Calu3 (cell line): Measurements from ENCODE around the gene SH3BP4. TPM values are rescaled to one million over a fixed set of nuclear protein-coding genes. Genes with fewer than 3 reads are reported as not detected.

Experiments
- BruUV-seq: library from RNA; stranded (reverse); fragments of 400-500 nt; replicated peaks from 2 replicates; lab custom pipeline; 2021; lab: Mats Ljungman, UMichigan
- CTCF ChIA-PET: fragments of 300-600 bp; sonication (Branson Sonifier 250); formaldehyde crosslinking; loops from one replicate; lab custom pipeline; 2022; ENCODE audit warnings: antibody characterized with exemption; lab: Charles Lee
- DNase-seq: peaks from one replicate; pipeline ENCODE4 v3.0.0; 2022
- H3K27ac Mint-ChIP-seq: one replicate; pipeline ENCODE4 v1.8.0; 2022; ENCODE audit warnings: mixed read lengths; ENCODE audit not compliant: unreplicated experiment
- H3K27me3 Mint-ChIP-seq: one replicate; pipeline ENCODE4 v1.8.0; 2022; ENCODE audit warnings: mixed read lengths; ENCODE audit not compliant: unreplicated experiment
- H3K36me3 Mint-ChIP-seq: one replicate; pipeline ENCODE4 v1.8.0; 2022; ENCODE audit warnings: mild to moderate bottlenecking, moderate library complexity, mixed read lengths; ENCODE audit not compliant: insufficient read depth, unreplicated experiment
- H3K4me1 Mint-ChIP-seq: one replicate; pipeline ENCODE4 v1.8.0; 2022; ENCODE audit warnings: mild to moderate bottlenecking, low read depth, mixed read lengths; ENCODE audit not compliant: unreplicated experiment
- H3K4me3 Mint-ChIP-seq: one replicate; pipeline ENCODE4 v1.8.0; 2022; ENCODE audit warnings: mild to moderate bottlenecking, low read depth, moderate library complexity, mixed read lengths; ENCODE audit not compliant: unreplicated experiment
- H3K9me3 Mint-ChIP-seq: one replicate; pipeline ENCODE4 v1.8.0; 2022; ENCODE audit warnings: low read depth, mixed read lengths; ENCODE audit not compliant: unreplicated experiment
- intact Hi-C: fragments of 100-400 bp; cut with micrococcal nuclease; formaldehyde crosslinking; loops from one replicate; pipeline ENCODE4 v1.10.0; 2022; ENCODE audit not compliant: unreplicated experiment
- total RNA-seq: library from RNA; stranded (reverse); gene quantifications from 2 replicates; pipeline ENCODE4 v1.2.3, GENCODE V29; 2022
- TF ChIP-seq, protein P1 (sequence below): fragments of 200-600 bp; IDR thresholded peaks from one replicate; pipeline ENCODE4 v1.8.0; 2022; ENCODE audit warnings: antibody characterized with exemption; ENCODE audit not compliant: unreplicated experiment

Gene SH3BP4
- total RNA-seq, 1 experiment from 2014 or later, result 36.9 TPM

- CTCF ChIA-PET, result no interaction called here
- TF ChIP-seq, protein P1, sequence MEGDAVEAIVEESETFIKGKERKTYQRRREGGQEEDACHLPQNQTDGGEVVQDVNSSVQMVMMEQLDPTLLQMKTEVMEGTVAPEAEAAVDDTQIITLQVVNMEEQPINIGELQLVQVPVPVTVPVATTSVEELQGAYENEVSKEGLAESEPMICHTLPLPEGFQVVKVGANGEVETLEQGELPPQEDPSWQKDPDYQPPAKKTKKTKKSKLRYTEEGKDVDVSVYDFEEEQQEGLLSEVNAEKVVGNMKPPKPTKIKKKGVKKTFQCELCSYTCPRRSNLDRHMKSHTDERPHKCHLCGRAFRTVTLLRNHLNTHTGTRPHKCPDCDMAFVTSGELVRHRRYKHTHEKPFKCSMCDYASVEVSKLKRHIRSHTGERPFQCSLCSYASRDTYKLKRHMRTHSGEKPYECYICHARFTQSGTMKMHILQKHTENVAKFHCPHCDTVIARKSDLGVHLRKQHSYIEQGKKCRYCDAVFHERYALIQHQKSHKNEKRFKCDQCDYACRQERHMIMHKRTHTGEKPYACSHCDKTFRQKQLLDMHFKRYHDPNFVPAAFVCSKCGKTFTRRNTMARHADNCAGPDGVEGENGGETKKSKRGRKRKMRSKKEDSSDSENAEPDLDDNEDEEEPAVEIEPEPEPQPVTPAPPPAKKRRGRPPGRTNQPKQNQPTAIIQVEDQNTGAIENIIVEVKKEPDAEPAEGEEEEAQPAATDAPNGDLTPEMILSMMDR, result no peak
- no peaks in the 10 kb centered on the region for H3K36me3 Mint-ChIP-seq
- H3K27me3 Mint-ChIP-seq, result no peaks in the 10 kb centered on the region
- no peaks in the 10 kb centered on the region for H3K9me3 Mint-ChIP-seq
- intact Hi-C loops, result no loop called here
- no peak overlapping the region for H3K27ac Mint-ChIP-seq
- peaks cover 30% of the 10 kb centered on the region for H3K4me1 Mint-ChIP-seq
- no peak overlapping the region for H3K4me3 Mint-ChIP-seq
- BruUV-seq, result no TSS peak
- no peak for DNase-seq
Measured at GRCh38 chr2:234967870-234968208, 16.0 kb downstream of the SH3BP4 start.

GRCh38 chr2:234968631-234969305 lies 17.0 kb downstream of the SH3BP4 start:
- BruUV-seq, result no TSS peak
- H3K27ac Mint-ChIP-seq, result no peak overlapping the region
- TF ChIP-seq, protein P1, result no peak
- no peak overlapping the region for H3K4me3 Mint-ChIP-seq
- CTCF ChIA-PET, result no interaction called here
- DNase-seq, result no peak
- H3K4me1 Mint-ChIP-seq, result peaks cover 39% of the 10 kb centered on the region
- H3K27me3 Mint-ChIP-seq, result no peaks in the 10 kb centered on the region
- no peaks in the 10 kb centered on the region for H3K36me3 Mint-ChIP-seq
- no peaks in the 10 kb centered on the region for H3K9me3 Mint-ChIP-seq
- intact Hi-C loops, result no loop called here

- Mint-ChIP-seq H3K9me3 (no peaks in the 10 kb centered on the region), H3K27ac (peak overlapping the region; percentile 0), H3K4me3 (no peak overlapping the region), H3K27me3 (no peaks in the 10 kb centered on the region), H3K36me3 (no peaks in the 10 kb centered on the region), H3K4me1 (peaks cover 39% of the 10 kb centered on the region)
- TF ChIP-seq, protein P1, result no peak
- no peak for DNase-seq
- CTCF ChIA-PET, result no interaction called here
- no TSS peak for BruUV-seq
- intact Hi-C loops, result no loop called here
Measured at GRCh38 chr2:234969306-234970098, 17.7 kb downstream of the SH3BP4 start.

DNA sequence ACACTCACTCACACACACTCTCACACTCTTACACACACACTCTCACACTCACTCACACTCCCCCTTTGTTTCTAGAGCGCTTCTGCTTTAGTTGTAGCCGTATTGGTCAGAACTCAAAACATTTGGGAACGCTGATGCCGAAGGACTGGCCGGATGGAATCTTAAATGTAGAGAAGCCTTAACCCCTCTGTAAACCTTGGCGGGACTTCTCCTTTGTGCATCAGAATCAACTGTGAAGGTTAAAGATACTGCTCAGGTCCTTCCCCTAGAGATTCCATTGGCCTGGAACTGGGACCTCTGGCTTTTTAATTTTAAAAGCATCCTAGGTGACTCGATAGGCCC lies 18.3 kb downstream of the SH3BP4 start:
- no TSS peak for BruUV-seq
- Mint-ChIP-seq H3K27ac (peak overlapping the region; percentile 0), H3K9me3 (no peaks in the 10 kb centered on the region), H3K36me3 (no peaks in the 10 kb centered on the region), H3K4me3 (no peak overlapping the region), H3K4me1 (peaks cover 39% of the 10 kb centered on the region), H3K27me3 (no peaks in the 10 kb centered on the region)
- CTCF ChIA-PET, result no interaction called here
- TF ChIP-seq, protein P1, result no peak
- intact Hi-C loops, result no loop called here
- no peak for DNase-seq
